ENCODE measurements around the gene CCDC174.
A peak's percentile ranks its signal among the peaks of the same experiment; 100 is the strongest.
"Not testable (repeated sequence)": the region's sequence is repeated elsewhere in the genome, so short reads cannot be mapped to it uniquely, and the experiment has no call there.

CCDC174 gene

DNA sequence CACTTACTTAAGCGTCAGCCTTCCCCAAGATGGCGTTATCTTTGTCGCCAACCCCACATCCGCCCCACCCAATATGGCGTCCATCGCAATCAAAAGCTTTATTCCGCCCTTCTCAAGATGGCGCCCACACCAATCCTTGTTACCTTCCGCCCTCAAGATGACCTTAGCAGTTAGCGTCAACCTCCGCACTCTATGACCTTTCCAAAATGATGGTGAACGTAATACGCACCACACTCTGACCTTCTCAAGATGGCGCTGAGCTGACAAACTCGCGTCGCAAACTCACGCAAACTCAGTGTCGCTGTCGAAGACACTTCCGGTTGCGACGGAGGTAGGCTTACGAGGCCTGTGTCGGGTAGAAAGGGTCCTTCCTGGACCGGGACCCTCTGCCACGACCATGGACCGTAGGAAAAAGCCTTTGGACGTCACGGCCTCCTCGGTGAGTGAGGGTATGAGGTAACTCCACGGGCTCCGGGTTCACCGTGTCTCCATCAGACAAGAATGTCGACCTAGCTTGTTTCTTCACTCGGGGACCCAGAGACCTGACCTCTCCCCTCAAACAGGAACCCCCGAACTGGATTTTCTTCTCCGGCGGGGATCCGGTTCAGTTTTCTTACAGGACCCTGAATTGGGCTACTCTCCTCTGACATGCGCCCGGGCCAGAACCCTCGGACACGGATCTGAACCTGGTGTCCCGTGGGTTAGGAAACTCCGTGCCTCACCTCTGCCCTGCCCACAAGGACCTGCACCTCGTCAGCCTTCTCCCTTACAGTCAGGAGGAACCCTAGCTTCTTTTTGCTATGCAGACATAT, at the start of gene CCDC174:
Gene CCDC174 (plus strand): TSS at position 323 of the 812 bp plus-strand sequence. CDS start 75 bp downstream, at position 398.
- DNase-seq: peak; percentile 94

DNA sequence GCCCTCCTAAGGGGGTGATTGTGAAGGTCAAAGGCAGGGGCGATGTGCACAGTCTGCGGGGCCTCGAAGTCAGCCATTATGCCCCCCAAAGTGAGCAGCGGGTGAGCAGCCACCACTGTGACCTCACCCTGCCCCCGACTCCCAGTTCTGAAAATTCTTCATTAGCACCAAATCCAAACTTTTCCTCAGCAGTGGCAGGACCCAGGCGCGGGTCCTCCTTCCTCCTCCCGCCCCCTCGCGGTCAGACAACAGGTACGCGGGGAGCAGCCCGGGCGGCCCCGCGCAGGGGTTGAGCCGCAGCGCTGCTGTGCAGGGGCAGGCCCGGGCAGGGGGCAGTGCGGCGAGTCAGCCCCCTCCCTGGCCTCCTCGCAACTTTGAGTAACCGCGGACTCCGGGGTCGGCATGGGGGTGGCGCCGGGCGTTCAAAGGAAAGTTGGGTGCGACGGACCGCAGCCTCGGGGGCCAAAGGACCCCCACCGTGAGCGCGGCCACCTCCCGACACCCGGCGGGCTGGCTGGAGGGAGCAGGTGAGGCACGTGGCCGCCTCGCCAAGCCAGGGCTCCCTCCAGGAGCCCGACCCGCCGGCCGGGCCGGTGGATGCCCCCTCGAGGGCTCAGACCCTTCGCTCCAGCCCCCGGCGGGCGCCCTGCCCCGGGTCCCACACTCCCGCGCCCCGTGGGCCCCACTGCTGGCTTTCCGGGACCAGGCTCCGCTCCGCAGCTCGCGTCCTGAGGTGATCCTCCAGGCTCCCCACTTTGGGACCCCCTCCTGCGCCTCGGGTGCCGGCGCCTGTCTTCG, 49.4 kb upstream of the CCDC174 start:
- no peak for DNase-seq

DNA sequence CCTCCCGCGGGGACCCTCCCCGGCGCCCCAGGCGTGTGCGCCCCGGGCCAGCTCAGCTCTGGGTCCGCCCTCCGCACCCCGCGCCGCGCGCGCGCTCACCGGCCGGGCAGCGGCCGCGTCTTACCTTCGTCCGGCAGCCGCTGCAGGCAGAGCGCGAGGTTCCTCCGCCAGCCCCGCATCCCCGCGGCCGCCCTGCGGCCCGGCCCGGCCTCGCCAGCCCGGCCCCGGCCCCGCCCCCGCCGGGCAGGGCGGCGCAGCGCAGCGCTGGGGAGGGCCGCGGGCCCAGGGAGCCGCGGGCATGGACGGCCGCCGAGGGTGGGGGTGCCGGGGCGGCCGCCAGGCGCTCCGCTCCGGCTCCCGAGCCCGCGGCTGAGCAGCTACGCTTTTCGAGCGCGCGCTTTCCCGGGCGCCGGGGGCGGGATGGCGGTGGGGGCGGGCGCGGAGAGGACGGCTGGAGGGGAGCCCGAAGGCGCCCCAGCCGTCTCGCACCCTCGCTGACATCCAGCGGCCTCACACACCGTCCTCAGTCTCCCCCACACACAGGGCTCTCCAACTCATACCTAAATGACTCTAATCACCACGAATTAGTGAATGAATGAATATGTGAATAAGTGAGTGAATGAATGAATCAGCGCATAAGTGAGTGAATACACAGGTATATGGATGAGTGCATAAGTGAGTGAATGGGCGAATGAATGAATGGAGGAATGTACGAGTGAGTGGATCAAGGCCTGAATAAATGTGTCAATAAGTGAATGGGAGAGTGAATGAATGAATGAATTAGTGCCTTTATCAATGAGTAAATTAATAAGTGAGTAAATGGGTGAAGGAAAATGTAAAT, 48.5 kb upstream of the CCDC174 start:
- DNase-seq: no peak

- DNase-seq: no peak
Measured at GRCh38 chr3:14605067-14605466, 46.5 kb upstream of the CCDC174 start.

DNA sequence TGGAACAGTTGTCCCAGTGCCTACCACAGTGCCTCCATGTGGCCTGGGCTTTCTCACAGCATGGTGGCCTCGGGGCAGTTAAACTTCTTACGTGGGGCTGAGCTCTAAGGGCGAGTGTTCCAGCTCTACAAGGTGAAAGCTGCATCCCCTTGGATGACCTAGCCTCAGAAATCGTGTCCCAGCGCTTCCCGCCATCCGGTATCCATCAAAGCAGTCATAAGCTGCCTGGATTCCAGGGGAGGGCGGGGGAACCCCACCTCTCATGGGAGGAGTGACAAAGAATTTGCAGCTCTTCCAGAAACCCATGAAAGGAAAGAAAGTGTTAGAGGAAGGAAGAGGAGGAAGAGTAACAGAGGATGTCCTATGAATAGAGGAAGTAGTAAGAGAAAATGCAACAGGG, 45.8 kb upstream of the CCDC174 start:
- DNase-seq: no peak

DNA sequence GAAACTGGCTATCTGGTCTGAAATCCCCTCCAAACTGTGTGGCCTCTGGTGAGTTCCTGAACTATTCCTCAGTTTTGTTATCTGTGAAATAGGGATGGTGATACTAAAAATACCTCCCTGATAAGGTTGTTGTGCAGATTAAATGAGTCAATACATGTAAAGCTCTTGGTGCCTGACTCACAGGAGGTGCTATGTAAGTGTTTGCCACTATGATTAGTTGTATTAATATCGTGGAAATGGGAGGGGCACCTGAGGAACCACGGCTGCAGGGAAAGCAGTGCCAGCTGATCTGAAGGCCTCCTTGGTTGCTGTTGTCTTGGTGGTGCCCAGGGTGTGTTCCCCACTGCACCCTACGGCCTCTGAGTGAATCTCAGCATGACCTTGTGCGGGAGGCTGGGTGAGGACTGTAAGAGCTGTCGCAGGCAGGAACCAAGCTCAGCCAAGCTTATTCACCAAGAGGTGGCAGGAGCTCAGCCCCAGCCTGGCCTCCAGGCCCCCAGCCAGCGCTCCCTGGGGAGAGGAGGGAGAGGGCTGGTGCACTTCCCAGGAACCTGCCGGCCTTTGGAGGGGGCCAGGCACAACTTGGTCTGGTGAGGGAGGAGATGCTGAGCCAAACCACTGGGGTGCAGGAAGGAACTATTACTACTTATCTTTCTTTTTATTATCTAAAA, 44.8 kb upstream of the CCDC174 start:
- DNase-seq: no peak

DNA sequence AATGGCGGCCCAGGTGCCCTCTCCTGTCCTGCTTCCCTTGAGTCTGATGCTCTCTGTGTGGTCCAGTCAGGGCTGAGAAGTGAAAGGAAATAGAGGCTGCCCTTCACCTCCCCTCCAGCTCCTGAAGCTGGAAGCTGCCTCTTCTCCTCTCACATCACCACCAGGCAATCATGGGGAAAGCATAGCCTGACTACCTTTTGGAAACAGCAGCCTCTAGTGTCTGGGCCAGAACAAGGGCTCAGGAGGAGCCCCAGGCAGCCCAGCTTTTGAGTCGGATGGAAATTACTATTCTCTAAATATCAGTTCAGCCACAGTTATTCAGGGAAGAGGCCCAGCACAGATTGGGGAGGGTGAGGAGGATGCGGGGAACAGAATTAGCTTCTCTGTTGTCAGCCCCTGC, 43.3 kb upstream of the CCDC174 start:
- no peak for DNase-seq

DNA sequence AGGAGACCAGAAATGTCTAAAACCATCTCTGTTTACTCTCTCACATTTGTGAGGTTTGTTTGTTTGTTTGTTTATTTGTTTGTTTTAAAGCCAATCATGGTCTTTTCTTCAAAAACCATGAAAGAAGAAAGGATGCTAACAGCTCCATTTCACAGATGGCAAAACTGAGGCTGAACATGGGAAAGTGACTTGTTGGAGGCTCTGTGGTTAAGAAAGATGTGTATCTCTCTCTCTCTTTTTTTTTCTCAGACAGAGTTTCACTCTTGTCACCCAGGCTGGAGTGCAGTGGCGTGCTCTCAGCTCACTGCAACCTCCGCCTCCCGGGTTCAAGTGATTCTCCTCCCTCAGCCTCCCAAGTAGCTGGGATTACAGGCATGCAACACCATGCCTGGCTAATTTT, 42.5 kb upstream of the CCDC174 start:
- DNase-seq: not testable (repeated sequence)

GRCh38 chr3:14609506-14609905, 42.1 kb upstream of the CCDC174 start:
- DNase-seq: no peak

DNA sequence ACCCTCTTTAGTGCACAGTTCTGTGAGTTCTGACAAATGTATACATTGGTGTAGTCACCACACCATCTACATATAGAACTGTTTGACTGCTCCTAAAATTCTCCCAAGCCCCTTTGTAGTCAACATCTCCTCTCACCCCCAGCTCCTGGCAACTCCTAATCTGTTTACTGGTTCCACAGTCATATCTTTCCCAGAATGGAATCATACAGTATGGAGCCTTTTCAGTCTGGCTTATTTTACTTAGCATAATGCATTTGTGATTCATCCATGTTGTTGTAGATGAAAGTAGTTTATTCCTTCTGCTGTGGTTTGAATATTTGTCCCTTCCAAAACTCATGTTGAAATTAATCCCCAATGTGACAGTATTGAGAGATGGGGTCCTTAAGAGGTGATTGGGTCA, 41.6 kb upstream of the CCDC174 start:
- no peak for DNase-seq

- DNase-seq: no peak
Measured at GRCh38 chr3:14614189-14614588, 37.4 kb upstream of the CCDC174 start.

DNA sequence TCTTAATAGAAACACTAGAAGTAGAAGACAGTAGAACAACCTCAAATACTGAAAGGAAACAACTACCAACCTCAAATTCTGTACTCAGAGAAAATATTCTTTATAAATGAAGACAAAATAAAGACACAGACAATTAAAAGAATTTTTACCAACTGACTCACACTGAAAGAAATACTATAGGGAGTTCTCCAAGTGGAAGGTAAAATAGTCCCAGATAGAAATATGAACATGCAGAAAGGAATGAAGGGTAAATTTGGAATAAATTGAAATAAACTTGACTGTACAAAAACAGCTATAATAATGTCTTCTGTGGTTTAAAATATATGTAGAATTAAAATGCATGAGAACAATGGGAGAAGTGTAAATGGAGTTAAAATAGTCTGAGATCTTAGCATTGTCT, 36.7 kb upstream of the CCDC174 start:
- DNase-seq: no peak

DNA sequence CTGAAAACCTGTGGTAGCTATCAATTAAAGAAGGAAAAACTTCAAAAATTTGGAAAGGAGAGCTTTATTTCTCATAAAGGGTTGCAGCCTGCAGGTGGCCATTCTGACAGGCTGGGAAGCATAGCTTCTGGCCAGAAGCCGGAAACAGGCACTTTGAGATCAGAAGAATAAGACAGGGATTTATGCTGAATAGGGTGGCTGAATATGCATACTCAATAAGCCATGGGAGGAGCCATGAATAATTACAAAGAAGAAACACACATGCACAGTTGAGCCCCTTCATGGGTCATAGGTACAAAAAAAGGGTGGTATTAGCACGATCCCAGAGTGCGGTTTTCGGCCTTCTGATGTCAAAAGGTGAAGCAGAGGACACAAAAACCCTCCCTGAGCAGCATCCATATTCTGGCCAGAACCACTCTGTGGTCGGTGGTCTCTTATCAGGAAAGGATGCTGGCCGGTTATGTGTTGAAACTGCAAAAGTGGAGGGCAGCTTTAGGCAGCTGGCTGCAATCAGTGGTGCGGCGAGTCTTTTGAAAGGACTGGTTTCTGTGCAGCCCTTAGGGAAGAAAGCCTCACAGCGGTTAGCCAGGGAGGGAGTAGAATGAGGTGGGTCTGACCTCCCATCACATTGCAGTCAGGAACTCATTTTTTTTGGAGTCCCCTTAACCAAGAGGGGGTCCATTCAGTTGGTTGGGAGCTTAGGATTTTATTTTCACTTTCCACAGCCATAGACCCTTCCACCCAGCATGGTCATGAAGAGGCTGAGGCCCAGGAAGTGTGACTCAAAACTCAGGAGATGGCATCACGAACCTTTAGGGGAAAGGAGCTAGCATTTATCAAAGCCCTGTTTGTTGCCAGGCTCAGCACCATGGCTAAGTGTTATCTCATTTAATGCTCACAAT, 34.7 kb upstream of the CCDC174 start:
- no peak for DNase-seq

DNA sequence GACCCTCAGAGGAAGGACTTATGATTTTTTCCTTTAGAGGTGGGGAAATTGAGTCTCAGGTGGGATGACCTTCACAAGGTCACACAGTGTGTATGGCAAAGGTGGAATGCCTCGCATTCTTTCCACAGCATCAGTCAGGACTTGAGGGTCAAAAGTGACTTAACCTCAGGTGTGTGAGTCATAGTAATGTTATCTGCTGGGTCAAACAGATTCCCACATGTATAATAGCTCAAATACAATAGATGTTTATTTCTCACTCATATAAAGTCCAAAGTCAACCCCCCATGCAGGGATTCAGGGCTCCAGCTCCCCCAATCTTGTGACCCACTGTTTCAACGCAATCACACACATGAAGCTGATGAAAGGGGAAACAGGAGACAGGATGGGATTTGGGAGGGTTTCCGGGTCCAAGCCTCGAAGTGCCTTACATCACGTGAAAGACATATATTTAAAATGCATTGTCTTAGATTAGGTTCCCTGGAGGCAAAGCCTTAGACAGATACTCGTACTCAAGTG, 34.0 kb upstream of the CCDC174 start:
- no peak for DNase-seq

DNA sequence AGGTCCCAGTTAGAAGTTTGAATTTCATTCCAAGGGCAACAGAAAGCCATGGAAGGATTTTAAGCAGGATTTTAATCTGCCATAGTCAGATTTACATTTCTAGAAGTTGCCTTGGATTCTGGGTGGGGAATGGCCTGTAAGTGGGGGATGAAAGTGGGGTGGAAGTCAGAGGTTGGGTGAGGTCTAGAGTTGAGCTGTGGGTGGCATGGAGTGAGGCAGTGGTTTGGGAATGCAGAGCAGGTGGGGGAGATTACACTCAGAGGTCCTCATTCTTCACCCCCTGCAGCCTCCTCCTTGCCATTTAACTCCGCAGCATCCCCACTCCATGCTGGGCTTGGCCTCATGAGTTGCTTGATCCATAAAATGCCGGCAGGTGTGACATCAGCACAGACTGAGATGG, 32.0 kb upstream of the CCDC174 start:
- no peak for DNase-seq

DNA sequence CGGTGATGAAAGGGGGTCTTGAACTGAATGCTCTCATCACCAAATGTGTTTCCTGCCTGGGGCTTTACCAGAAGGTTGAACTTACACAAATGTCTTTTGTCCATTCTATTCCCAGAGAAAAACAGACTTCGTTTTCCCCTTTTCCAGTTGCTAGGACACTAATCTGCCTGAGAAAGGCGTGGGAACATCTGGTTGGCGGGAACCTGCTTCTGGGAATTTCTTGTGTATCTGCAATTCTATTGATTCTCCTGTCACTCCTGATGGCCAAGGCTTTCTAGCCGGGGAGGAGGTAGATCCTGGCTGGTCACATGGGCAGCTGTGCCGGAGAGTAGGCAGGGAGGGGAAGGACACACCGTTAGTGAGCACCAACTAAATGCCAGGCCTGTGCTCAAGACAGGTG, 31.1 kb upstream of the CCDC174 start:
- DNase-seq: no peak

DNA sequence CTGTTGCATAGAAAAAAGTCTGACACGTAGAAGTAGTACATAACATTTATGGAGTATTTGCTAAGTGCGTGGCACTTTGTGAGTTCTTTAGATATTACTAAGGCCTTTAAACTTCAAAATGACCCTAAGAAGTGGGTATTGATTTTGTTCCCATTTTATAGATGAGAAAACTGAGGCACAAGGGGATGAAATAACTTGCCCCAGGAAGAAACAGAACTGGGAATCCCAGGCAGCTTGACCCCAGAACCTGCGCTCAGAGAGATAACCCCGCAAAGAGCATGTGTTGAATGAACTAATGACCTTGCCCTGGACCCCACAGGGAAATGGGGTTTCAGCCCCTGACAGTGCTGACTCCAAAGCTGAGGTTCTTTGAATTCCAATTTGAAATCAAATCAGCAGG, 30.5 kb upstream of the CCDC174 start:
- DNase-seq: no peak

GRCh38 chr3:14622368-14622767, 29.2 kb upstream of the CCDC174 start:
- no peak for DNase-seq

DNA sequence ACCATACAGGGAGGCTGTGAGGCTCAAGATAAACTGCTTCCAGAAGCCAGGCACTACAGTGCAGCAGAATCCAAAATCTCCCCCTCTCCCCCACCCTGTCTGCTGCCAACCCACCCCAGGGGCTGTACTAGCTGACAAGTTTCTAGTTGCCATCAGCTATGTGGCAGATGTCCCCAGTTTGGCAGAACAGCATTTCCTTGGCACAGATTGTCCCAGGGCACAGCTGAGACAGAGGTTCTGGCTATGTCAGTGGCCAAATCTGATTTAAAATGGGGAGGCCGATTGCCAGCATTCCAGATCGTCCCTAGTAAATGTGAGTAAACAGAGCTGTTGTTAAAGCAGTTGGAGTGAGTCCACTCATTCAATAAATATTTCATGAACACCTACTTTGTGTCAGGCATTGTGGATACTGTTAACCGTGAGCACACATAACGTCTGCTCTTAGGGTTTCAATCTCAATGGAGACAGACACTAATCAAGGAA, 28.0 kb upstream of the CCDC174 start:
- DNase-seq: no peak

DNA sequence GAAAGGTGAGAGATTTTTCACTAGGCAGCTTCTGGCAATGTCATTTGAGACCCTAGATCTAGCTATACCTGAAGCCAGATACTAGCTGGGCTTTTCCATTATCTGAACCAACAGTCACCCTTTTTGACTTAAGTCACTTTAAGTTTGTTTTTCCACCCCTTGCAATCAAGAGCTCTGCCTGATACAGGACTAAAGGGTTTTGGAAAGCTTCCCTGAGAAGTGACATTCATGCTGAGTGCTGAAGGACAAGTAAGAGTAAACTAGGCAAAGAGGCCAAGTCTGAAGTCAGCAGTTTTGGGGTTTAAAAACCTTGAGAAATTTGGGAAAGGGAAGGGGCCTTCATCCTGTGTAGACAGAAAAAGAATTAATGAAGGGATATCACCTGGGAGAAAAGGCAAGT, 27.1 kb upstream of the CCDC174 start:
- DNase-seq: no peak

DNA sequence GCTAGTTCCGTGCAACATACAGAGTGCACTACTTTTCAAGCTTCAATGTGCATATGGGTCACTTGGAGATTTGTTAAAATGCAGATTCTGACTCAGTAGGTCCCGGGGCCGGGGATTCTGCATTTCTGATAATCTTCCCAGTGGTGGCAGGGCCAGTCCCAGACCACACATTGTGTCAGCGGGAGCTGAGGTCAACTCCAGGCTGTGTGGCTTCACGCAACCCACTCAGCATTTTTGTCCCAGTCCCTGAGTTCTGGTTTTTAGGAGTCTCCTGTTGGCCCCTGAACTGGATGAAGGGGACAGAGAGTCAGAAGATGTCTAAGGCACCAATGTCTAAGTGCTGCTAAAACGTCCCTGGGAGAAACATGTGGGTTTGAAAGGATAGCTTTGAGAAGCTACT, 26.1 kb upstream of the CCDC174 start:
- DNase-seq: no peak
